HG02759 (cell line): Measurements from ENCODE around the gene UGGT2.

ENCODE experiments used
- ATAC-seq: cut with Tn5 transposase; IDR thresholded peaks from one replicate; pipeline ENCODE4 v1.9.1; 2021; ENCODE audit warnings: mild to moderate bottlenecking, moderate library complexity; ENCODE audit not compliant: unreplicated experiment

The UGGT2 gene

DNA sequence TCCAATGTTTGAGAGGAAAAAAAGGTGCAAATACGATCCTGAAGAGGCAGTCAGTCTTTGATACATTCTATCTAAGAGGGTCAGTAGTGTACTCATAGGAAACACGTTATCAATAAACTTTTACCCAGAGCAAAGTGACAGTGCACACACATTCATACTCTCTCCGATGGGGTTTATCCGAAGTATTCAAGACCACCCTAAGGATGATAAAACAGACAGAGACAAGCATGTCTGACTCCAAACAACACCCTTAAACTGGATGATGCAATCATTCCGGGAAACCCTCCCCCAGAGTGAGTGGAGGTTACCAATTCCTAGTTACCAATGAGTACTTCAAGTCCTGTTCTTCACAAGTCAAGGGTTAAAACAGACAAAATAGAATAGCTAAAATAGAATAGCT lies 297.1 kb downstream of the UGGT2 start:
- no peak for ATAC-seq

DNA sequence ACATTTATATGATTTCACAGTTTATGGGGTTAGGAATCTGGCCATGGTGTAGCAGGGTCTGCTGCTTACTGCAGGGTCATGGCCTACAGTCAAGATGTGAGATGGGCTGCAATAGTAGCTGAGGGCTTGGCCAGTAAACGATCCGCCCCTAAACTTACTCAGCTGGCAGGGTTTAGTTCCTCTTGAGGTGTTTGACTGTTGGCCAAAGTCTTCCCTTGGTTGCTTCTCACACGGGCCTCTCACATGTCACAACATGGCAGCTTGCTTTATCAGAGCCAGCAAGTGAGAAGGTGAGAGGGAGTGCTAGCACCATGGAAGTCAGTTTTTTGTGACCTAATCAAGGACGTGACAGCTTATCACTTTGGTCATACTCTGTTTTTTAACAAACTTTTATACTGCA lies 299.1 kb downstream of the UGGT2 start:
- ATAC-seq = no peak

DNA sequence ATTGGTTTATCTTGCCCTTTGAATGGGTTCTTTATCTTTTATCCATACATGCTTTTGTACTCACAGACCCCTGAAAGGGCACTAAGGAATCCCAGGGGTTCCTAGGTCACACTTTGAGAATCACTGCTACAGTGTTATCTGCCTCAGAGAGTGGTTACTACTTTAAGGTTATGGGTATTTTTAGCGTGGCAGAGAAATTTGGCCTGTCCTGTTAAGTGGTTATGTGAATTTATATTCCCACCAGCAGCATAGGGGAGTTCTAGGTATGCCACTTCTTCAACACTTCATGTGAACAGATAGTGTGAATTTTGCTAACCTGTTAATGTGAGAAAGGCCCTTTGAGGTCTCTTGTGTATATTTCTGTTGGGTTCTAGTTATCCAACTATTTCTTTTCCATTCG lies 300.5 kb downstream of the UGGT2 start:
- no peak for ATAC-seq
